Urothelium cell line (cell line): ENCODE results near the gene NIP7.
A peak's percentile ranks its signal among the peaks of the same experiment; 100 is the strongest.
"Not testable (repeated sequence)": the region's sequence is repeated elsewhere in the genome, so short reads cannot be mapped to it uniquely, and the experiment has no call there.

ENCODE experiments used
- DNase-seq: peaks from one replicate; pipeline ENCODE4 v3.0.0; 2011; ENCODE audit warnings: low spot score, mixed read lengths
- FAIRE-seq: peaks from 2 replicates; lab custom pipeline; 2011; peaks lifted over from hg19 to GRCh38; lab: Jason Lieb, UNC

The NIP7 gene

DNA sequence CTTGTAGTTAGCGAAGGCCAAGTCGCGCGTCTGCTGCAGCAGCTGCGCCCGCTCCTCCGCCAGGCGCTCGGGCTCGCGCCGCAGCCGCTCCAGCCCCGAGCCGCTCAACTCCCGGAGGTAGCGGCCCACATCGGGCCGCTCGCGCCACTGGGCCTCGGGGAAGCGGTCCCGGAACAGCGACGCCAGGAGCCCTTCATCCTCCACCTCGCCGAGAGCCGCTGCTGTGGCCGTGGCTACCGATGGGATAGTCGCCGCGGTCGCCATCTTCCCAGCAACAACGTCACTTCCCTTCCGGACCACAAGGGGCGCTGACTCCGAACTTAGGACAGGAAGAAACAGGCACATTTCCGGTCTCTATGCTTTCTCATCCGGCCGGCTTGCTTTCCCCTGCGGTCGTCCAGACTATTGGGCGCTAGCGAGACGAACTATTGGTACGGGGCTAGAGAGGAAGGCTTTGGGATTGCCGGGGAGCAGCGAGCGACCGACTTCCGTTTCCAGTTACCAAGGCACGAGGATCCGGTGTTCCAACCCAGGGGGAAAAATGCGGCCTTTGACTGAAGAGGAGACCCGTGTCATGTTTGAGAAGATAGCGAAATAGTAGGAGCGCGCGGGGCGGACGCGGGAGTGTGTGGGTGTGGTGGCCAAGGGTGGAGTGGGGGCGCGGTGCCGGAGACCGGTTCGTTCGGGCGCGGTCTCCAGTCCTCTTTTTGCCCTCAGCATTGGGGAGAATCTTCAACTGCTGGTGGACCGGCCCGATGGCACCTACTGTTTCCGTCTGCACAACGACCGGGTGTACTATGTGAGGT lies at the start of gene NIP7, which contains the start of gene COG8:
Gene NIP7 (plus strand): TSS at position 484 of the 806 bp plus-strand sequence. CDS start 58 bp downstream, at position 542.
Gene COG8 (minus strand): TSS at position 276 of the 806 bp plus-strand sequence. CDS start 12 bp downstream, at position 264.
- FAIRE-seq (no peak), DNase-seq (peak; percentile 96)

DNA sequence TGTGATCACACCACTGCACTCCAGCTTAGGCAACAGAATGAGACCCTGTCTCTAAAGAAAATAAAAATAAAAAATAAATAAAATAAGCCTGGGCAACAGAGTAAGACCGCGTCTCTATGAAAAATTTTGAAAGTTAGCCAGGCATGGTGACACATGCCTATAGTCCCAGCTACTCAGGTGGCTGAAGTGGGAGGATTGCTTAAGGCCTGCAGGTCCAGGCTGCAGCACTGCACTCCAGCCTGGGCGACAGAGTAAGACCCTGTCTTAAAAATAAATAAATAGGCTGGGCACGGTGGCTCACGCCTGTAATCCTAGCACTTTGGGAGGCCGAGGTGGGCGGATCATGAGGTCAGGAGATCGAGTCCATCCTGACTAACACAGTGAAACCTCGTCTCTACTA lies 47.9 kb upstream of the NIP7 start:
- not testable (repeated sequence) for DNase-seq, FAIRE-seq

DNA sequence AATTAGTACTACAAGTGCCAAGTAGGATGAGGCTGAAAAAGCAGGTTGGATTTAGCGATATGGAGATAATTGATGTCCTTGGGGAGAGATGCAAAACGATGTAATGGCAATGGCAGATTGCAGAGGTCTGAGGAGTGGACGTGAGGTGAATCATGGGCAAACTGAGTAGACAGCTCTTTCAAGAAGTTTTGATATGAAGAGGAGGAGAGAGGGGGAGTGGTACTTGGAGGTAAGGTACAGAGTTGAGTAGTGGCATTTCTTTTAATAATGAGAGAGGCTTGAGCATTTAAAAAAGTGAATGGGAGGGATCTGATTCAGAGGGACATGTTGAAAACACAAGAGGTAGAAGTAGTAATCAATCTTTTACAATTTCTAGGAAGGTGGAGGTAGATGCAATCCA lies 46.2 kb upstream of the NIP7 start:
- FAIRE-seq (no peak), DNase-seq (no peak)

DNA sequence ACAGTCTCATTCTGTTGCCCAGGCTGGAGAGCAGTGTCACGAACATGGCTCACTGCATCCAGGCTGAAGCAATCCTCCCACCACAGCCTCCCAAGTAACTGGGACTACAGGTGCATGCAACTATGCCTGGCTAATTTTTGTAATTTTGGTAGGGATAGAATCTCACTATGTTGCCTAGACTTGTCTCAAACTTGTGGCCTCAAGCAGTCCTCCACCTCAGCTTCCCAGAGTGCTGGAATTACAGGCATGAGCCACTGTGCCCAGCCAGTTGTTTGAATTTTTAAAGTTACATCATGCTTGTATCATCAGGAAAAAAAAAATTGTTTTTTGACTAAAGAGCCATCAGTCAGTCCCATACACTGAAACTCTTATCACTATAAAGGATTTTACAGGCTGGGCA lies 45.5 kb upstream of the NIP7 start:
- DNase-seq (no peak), FAIRE-seq (no peak)

DNA sequence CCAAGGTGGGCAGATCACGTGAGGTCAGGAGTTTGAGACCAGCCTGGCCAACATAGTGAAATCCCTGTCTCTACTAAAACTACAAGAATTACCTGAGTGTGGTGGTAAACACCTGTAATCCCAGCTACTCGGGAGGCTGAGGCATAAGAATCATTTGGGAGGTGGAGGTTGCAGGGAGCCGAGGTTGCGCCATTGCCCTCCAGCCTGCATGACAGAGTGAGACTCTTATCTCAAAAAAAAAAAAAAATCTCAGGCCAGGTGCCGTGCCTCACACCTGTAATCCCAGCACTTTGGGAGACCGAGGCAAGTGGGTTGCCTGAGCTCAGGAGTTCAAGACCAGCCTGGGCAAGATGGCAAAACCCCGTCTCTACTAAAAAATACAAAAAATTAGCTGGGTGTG lies 42.8 kb upstream of the NIP7 start:
- not testable (repeated sequence) for DNase-seq, FAIRE-seq

DNA sequence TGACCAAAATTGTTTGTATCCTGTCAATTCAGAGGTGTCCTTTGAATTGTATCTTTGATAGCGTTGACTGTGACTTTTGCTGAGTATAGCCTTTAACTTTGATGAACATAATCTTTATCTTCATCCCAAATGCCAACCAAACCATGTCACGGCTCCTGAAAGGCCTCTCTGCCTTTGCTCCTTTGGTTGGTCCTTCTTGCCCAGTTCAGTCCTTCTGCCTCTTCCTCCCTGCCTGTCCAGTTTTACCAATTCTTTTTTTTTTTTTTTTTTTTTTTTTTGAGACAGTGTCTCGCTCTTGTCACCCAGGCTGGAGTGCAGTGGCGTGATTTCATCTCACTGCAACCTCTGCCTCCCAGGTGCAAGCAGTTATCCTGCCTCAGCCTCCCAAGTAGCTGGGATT lies 41.3 kb upstream of the NIP7 start:
- DNase-seq (no peak), FAIRE-seq (no peak)

DNA sequence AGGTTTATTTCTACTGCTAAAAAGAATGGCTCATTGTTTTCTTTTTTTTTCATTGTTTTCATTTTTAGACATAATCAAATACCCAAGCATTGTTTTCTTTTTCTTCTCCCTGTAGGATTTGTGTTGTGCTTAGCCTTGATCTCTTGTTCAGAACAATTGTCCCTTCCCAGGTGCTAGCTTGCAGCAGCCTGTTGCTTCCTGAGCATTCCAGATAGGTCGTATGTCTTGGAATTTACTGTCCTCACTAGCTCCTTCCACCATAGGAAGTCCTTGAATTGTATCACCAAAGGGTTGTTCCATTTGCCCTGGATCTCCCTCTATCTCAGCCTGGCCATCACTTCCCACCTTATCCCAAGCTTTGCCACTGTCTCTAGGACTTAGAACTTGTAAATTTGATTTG lies 38.4 kb upstream of the NIP7 start:
- no peak for FAIRE-seq
- no peak for DNase-seq

DNA sequence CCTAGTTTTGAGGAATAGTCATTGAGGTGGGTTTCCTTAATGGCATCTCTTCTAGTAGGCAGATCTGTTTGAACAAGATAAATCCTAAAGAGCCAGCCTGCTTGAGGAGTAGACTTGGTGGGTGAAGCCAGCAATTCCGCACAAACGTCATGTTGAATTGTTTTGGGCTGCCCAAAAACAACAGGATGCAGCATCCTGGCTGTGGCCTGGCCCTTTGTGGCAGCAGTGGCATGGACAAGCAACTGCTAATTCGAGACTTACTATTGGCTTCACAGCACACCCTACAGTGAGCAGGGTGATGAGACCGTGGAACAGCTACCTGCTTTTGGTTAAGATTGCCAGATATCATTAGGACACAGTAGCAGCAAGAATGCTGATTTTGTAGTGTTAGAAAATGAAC lies 37.7 kb upstream of the NIP7 start:
- FAIRE-seq, result no peak
- no peak for DNase-seq

DNA sequence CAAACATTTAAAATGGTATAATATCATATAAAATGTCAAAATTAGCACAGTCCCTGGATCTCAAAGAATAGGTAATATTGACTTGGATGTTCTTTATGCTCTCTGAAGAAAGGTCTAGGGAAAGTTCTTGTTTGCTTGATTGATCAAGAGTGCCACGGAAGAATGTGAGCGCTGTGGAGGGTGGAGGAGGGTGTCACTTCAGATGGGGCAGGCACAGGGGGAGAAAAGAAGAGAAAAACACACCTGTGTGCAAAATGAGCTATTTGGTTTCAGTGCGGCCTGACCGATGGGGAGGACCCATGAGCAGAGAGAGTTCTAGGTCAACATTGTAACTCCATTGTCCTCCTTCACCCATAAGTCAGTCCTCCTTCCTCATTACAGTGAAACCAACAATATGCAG lies 37.3 kb upstream of the NIP7 start:
- no peak for FAIRE-seq
- no peak for DNase-seq

DNA sequence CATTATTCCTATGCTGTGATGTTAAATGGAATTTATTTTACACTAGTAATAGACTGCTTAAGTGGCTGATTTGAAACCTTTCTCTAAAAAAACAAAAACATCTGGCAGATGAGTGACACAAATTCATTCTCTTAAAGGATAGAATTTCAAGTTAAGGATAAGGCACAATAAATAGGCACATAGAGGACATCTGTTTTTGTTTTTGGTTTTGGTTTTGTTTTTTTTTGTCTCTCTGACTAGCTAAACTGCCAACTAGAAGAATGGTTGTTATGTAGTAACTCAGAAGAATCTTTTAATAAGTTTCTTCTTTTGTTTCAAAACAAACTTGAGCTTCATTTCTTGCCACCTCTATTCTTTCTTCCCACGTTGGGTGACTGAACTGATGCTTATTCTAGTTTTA lies 33.5 kb upstream of the NIP7 start:
- FAIRE-seq, result no peak
- no peak for DNase-seq

DNA sequence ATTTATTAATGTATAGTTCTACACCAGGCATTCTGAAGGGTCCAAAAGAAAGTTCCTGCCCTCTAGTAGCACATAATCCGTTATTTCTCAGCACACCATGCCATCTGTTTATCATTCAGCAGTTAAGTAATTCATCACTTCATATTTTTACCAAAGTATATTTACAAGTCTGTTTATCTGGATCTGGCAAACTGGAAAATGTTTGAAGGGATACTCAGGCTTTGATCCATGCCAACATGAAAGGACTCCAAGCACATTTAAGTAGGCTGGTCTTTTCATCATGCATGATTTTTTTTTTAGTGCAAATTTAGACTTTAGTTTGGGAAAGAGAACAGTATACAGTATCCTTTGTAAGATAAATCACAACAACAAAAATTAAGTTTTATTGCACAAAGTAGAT lies 32.5 kb upstream of the NIP7 start:
- no peak for DNase-seq
- FAIRE-seq, result no peak

DNA sequence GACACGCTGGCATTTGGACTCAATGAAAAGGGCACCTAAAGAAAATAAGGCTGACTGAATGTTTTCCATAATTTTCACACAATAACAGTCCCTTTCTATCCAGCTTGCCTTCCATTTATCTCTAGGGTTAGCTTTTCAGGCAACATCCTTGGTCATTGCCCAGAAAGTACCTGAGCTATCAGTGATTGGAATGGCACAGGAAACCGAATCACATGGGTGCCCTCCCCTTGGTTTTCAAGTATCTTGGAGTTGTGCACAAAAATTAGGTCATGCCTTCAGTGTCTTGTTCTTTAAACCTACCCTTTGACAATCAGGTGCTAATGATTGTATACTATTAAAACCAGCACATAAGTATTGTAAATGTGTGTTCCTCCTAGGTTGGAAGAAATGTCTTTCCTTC lies 31.7 kb upstream of the NIP7 start:
- DNase-seq (no peak), FAIRE-seq (no peak)

DNA sequence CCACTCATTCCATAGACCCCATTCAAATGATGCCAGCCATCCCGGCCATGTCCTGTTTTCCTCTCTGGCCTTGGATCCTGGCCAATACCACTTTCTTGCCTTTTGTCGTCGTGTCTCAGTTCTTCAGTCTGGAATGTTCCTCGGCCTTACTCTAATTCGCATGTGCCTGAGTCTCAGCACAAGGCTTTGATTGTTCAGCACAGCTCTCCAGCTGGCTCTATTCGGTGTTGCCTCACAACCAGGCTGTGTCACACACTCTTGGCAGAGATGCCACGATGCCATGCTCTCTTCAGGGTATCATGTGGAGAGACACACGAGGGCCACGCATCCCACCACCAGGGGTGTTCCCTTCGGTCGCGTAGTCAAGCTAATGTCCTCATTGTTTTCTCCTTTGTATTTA lies 30.3 kb upstream of the NIP7 start:
- FAIRE-seq (no peak), DNase-seq (no peak)

DNA sequence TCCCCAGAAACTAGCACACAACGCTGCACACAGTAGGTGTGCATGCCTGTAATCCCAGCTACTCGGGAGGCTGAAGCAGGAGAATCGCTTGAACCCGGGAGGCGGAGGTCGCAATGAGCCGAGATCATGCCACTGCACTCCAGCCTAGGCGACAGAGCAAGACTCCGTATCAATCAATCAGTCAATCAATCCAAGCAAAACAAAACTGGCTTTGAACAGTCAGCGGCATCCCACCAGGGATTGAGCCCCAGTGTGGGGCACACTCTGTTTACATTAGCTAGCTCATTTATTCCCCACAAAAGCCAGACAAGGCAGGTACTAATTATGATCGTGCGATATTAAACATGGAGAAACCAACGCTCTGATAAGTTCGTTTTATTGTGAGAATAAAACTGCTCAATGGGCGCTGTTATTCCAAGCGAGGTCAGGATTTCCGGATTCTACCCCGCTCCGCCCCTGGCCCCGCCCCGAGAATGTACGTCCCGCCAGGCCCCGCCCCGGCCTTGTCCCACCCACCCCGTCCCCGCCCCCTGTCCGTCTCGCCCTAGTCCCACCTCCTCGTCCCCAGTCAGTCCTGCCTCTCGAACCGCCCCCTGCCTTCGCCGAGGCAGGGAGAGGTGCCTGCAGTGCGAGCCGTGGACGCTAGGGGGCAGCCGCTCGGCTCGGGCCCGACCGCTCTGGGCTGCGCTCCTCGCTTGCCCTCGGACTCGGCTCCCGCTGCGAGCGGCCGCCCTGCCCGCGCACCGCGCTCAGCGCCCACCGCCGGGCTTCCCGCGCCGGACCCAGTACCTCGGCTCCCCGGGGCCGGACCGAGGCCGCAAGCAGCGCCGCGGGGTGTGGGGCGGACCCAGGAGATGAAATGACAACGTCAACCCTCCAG lies 28.7 kb upstream of the NIP7 start, which contains the start of gene VPS4A:
Gene VPS4A (plus strand): TSS at position 698 of the 880 bp plus-strand sequence. CDS start 162 bp downstream, at position 860.
- no peak for FAIRE-seq
- peak; percentile 99 for DNase-seq

DNA sequence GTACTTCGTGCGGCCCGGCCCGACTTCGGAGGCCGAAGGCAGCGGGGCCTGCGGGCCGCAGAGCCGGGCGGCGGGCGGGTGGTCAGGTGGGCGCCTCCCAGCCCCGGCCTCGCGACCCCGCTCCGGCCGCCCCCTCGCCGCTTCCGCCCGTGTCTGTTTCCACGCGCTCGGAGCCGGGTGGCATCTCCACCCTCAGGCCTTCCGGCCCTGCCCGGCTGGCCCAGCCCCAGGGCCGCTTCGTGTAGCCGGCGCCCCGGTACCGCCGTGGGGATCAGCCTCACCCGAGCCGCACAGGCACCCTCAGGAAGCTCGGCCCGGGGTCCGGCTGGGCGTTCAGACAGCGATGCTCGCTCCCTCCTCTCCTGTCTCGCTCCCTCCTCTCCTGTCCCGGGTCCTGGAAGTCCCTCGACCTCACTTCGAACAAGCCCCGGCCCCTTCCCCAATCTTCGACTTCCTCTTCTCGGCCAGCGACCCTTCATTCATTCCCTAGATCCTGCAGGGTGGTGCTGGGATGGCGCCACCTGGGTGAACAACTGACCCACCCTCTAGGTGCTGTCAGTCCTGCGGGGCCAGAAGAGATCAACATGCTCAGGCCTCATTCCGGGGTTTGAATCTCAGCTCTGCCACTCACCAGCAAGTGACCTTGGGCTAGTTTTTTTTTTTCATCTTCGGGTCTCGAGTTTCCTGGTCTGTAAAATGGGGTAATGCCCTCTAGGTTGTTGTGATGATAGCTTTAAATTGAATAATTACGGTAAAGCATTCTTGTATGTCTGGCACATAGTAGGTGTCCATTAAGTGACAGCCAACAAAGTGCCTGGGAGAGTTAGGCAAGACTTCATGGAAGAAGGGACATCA lies 27.8 kb upstream of the NIP7 start:
- peak; percentile 45 for DNase-seq
- no peak for FAIRE-seq

DNA sequence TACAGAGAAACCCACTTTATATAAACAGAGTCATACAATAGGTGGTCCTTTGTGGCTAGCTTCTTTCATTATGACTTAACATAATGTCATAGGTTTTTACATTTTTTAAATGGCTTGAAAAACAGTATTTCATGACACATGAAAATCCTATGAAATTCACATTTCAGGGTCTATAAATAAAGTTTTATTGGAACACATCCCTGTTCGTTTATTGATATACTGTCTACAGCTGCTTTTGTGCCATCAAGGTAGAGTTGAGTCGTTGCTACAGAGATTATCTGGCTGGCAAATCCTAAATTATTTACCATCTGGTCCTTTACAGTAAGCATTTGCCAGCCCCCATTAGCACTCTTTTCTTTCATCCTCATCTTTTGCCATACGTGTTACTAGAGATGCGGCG lies 26.1 kb upstream of the NIP7 start:
- FAIRE-seq, result no peak
- DNase-seq, result no peak

DNA sequence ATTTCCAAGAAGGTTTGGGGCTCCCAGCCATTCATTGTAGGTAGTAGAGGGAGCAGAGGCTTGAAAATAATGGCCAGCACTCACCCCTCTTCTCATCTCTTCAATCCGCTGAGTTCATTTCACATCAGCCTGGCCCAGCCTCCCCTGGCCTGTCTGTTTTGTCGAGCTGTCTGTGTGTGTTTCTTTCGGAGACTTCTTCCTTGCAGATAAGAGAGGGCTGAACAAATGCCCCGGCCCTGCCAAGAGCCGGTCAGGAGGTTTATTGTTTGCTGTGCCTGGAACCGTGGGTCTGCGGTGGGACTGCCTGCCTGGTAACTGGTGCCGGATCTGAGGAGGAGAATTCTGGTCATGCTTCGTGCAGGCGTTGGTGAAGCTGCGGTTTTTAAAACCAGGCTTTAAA lies 25.0 kb upstream of the NIP7 start:
- DNase-seq (no peak), FAIRE-seq (no peak)

DNA sequence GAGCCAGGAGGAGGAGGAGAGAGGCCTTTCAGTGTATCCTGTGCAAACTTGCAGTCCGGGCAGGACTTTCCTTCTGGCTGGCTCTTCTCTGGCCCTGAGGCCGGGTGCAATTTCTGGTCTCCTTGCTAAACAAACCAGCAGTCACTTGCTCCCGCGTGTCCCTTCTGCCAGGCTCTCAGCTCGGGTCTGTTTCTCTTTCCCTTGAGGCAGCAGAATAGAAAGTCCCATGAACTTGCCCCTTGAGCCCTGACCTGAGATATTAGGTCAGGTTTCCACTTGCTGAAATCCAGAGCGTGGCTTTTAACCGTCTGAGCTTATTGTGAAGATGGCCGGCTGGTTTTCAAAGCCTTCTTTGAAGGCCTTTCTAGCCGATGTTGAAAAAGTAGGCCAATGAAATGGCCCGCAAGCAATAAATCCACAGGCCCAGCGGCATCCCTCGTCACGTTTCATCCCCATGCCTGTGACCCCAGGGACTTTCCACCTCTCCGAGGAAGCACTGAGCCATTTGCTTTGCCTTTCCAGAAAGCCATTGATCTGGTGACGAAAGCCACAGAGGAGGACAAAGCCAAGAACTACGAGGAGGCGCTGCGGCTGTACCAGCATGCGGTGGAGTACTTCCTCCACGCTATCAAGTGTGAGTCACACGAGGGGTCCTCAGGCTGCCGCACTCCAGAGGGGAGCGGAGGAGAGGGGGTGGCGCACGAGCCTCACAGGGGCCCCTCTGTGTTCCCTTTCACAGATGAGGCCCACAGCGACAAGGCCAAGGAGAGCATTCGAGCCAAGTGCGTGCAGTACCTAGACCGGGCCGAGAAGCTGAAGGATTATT lies 23.9 kb upstream of the NIP7 start:
- FAIRE-seq, result peak; percentile 9
- no peak for DNase-seq

DNA sequence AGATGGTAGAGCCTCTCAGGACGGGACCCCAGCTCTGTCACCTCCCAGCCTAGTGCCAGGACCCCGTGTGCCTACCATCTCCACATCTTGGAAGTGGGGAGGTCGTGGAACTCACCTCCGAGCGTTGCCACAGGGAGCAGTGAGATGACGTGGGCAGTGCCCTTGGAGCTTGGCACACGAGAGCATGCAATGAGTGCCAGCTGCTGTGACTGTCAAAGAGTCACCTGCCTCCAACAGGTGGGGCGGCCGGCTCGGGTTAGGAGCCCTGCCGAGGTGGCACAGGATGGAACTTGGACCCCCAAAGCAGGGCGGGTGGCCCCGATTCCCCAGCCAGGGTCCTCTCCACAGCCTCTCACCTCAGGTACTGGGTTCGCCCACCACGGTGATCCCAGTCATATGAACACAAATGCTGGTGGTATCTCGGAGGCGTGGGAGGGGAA lies 23.0 kb upstream of the NIP7 start:
- DNase-seq (no peak), FAIRE-seq (no peak)
